Hepatocyte (in vitro differentiated cells): ENCODE measurements around the gene KIF1C. TPM values are rescaled to one million over a fixed set of nuclear protein-coding genes. Genes with fewer than 3 reads are reported as not detected.

Experiments
- DNase-seq: peaks from one replicate; pipeline ENCODE4 v3.0.0-alpha.2; 2016; ENCODE audit warnings: low spot score
- H2AFZ ChIP-seq: fragments of 200-600 bp; sonication (generic); 2 replicates; pipeline ENCODE4 v1.6.0; 2016; ENCODE audit warnings: antibody characterized with exemption, mild to moderate bottlenecking
- H3K27ac ChIP-seq: fragments of 200-600 bp; sonication (generic); 2 replicates; pipeline ENCODE4 v1.5.1; 2016; ENCODE audit warnings: mild to moderate bottlenecking
- H3K27me3 ChIP-seq: fragments of 200-600 bp; sonication (generic); 2 replicates; pipeline ENCODE4 v1.6.1; 2016
- H3K36me3 ChIP-seq: fragments of 200-600 bp; sonication (generic); replicated peaks from 2 replicates; pipeline ENCODE4 v1.5.1; 2016; ENCODE audit warnings: low read depth; ENCODE audit not compliant: insufficient read depth
- H3K4me1 ChIP-seq: fragments of 200-600 bp; sonication (generic); 2 replicates; pipeline ENCODE4 v1.5.1; 2016; ENCODE audit warnings: mild to moderate bottlenecking, moderate library complexity; ENCODE audit not compliant: insufficient read depth
- H3K4me2 ChIP-seq: fragments of 200-600 bp; sonication (generic); 2 replicates; pipeline ENCODE4 v1.6.0; 2016
- H3K4me3 ChIP-seq: fragments of 200-600 bp; sonication (generic); 2 replicates; pipeline ENCODE4 v1.5.1; 2016; ENCODE audit warnings: mild to moderate bottlenecking
- H3K79me2 ChIP-seq: fragments of 200-600 bp; sonication (generic); 2 replicates; pipeline ENCODE4 v1.6.0; 2017; ENCODE audit warnings: mild to moderate bottlenecking
- H3K9me2 ChIP-seq: fragments of 200-600 bp; sonication (generic); replicated peaks from 2 replicates; pipeline ENCODE4 v1.6.0; 2017; ENCODE audit warnings: mild to moderate bottlenecking; ENCODE audit not compliant: insufficient read depth
- H3K9me3 ChIP-seq: fragments of 200-600 bp; sonication (generic); 2 replicates; pipeline ENCODE4 v1.5.1; 2016; ENCODE audit warnings: low read depth, mild to moderate bottlenecking
- H4K20me1 ChIP-seq: fragments of 200-600 bp; sonication (generic); 2 replicates; pipeline ENCODE4 v1.6.0; 2016; ENCODE audit warnings: mild to moderate bottlenecking; ENCODE audit not compliant: insufficient read depth, poor library complexity, severe bottlenecking
- EZH2 ChIP-seq: fragments of 200-600 bp; sonication (generic); IDR thresholded peaks from 2 replicates; pipeline ENCODE4 v1.6.1; 2016; ENCODE audit warnings: antibody characterized with exemption, mild to moderate bottlenecking, borderline replicate concordance
- EZH2phosphoT487 ChIP-seq: fragments of 200-600 bp; sonication (generic); IDR thresholded peaks from one replicate; pipeline ENCODE4 v1.6.1; 2018; ENCODE audit warnings: antibody characterized with exemption, mild to moderate bottlenecking, low read depth, moderate library complexity; ENCODE audit not compliant: unreplicated experiment, severe bottlenecking
- WGBS: methylation state at CpG from one replicate; pipeline ENCODE4 v1.1.6; 2016; ENCODE audit warnings: low lambda C conversion rate; ENCODE audit errors: missing lambda C conversion rate; 5-methylcytosine and 5-hydroxymethylcytosine counted together
- polyA plus RNA-seq: library from polyadenylated mRNA; unstranded; fragments of >200 nt; fragmentation: Nextera tagmentation; extraction: Ambion mirVana; gene quantifications from 2 replicates; pipeline ENCODE4 v1.2.1, GENCODE V29; 2016
- total RNA-seq: library from RNA; depleted of rRNA; stranded (reverse); fragments of >200 nt; gene quantifications from 2 replicates; pipeline ENCODE4 v1.2.3, GENCODE V29; 2014
- TF ChIP-seq, protein P1 (sequence below): fragments of 200-600 bp; sonication (generic); IDR thresholded peaks from 2 replicates; pipeline ENCODE4 v1.5.1; 2016; ENCODE audit warnings: antibody characterized with exemption, mild to moderate bottlenecking; ENCODE audit not compliant: poor library complexity

The KIF1C gene
- total and polyA plus RNA-seq, 2 experiments from 2014 or later, result 59.4 to 75.9 TPM

- WGBS, result 54% methylated on average over 9 of the region's 9 CpGs
- TF ChIP-seq EZH2phosphoT487, result no peak
- no peak for TF ChIP-seq EZH2
- TF ChIP-seq, protein P1, sequence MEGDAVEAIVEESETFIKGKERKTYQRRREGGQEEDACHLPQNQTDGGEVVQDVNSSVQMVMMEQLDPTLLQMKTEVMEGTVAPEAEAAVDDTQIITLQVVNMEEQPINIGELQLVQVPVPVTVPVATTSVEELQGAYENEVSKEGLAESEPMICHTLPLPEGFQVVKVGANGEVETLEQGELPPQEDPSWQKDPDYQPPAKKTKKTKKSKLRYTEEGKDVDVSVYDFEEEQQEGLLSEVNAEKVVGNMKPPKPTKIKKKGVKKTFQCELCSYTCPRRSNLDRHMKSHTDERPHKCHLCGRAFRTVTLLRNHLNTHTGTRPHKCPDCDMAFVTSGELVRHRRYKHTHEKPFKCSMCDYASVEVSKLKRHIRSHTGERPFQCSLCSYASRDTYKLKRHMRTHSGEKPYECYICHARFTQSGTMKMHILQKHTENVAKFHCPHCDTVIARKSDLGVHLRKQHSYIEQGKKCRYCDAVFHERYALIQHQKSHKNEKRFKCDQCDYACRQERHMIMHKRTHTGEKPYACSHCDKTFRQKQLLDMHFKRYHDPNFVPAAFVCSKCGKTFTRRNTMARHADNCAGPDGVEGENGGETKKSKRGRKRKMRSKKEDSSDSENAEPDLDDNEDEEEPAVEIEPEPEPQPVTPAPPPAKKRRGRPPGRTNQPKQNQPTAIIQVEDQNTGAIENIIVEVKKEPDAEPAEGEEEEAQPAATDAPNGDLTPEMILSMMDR, result no peak
- H3K4me3 ChIP-seq, result no peak overlapping the region
- DNase-seq, result peak; percentile 51
- no peaks in the 10 kb centered on the region for H3K9me2 ChIP-seq
- H4K20me1 ChIP-seq, result no peaks in the 10 kb centered on the region
- peak overlapping the region; percentile 65 for H3K27ac ChIP-seq
- H3K79me2 ChIP-seq, result no peaks in the 10 kb centered on the region
- H3K4me1 ChIP-seq, result peaks cover 9% of the 10 kb centered on the region
- H3K27me3 ChIP-seq, result no peaks in the 10 kb centered on the region
- H2AFZ ChIP-seq, result no peak overlapping the region
- no peaks in the 10 kb centered on the region for H3K9me3 ChIP-seq
- peak overlapping the region; percentile 2 for H3K4me2 ChIP-seq
- H3K36me3 ChIP-seq, result no peaks in the 10 kb centered on the region
These were observed 52.5 kb downstream of the KIF1C start for GRCh38 chr17:5050278-5050677.

DNA sequence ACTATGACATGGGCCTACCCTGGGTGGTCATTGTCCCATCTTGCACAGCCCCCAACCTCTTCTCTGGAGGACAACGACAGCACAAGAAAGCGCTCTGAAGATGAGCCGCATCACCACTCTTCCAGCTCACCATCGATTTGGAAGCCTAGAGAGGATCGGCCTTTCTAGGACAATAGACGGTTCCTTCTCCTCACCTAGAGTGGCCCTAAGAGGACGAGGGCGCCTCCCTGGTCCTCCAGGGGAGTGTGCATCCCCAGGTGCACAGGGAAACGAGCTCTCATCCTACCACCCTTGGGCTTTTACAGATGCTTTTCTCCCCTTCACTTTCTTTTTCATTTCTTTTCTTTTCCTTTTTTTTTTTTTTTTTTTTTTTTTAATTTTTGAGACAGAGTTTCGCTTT, 57.8 kb downstream of the KIF1C start:
- H3K4me3 ChIP-seq, result no peak overlapping the region
- no peaks in the 10 kb centered on the region for H3K9me2 ChIP-seq
- no peak overlapping the region for H3K27ac ChIP-seq
- H3K4me1 ChIP-seq, result no peaks in the 10 kb centered on the region
- no peaks in the 10 kb centered on the region for H3K9me3 ChIP-seq
- H4K20me1 ChIP-seq, result no peaks in the 10 kb centered on the region
- no peak overlapping the region for H3K4me2 ChIP-seq
- H3K27me3 ChIP-seq, result no peaks in the 10 kb centered on the region
- no peak overlapping the region for H2AFZ ChIP-seq
- H3K79me2 ChIP-seq, result no peaks in the 10 kb centered on the region
- 92% methylated on average over 9 of the region's 10 CpGs for WGBS
- TF ChIP-seq EZH2 (no peak), EZH2phosphoT487 (no peak)
- TF ChIP-seq, protein P1, result no peak
- H3K36me3 ChIP-seq, result no peaks in the 10 kb centered on the region
- DNase-seq, result no peak

- H4K20me1 ChIP-seq, result no peaks in the 10 kb centered on the region
- no peak overlapping the region for H2AFZ ChIP-seq
- H3K4me2 ChIP-seq, result no peak overlapping the region
- no peaks in the 10 kb centered on the region for H3K4me1 ChIP-seq
- H3K9me3 ChIP-seq, result no peaks in the 10 kb centered on the region
- no peaks in the 10 kb centered on the region for H3K27me3 ChIP-seq
- no peaks in the 10 kb centered on the region for H3K36me3 ChIP-seq
- no peak overlapping the region for H3K27ac ChIP-seq
- TF ChIP-seq EZH2phosphoT487 (no peak), EZH2 (no peak)
- TF ChIP-seq, protein P1, result no peak
- WGBS, result 76% methylated on average over 1 of the region's 1 CpG
- H3K79me2 ChIP-seq, result no peaks in the 10 kb centered on the region
- no peak for DNase-seq
- H3K4me3 ChIP-seq, result no peak overlapping the region
- no peaks in the 10 kb centered on the region for H3K9me2 ChIP-seq
These were observed 67.5 kb downstream of the KIF1C start for GRCh38 chr17:5065227-5065744.
